Nephron (organoid): ENCODE data around the gene MDM2.

Experiments used
- H3K27ac Mint-ChIP-seq, 3 experiments: 2 replicates each; pipeline ENCODE4 v1.8.0; 2020; ENCODE audit warnings: mixed read lengths in 3 of 3, mild to moderate bottlenecking in 2 of 3, moderate library complexity in 1 of 3
- H3K27me3 Mint-ChIP-seq: 2 replicates; pipeline ENCODE4 v1.8.0; 2021; ENCODE audit warnings: low read depth, mild to moderate bottlenecking, moderate library complexity, mixed read lengths
- H3K36me3 Mint-ChIP-seq: 2 replicates; pipeline ENCODE4 v1.8.0; 2020; ENCODE audit warnings: low read depth, mixed read lengths
- H3K4me1 Mint-ChIP-seq: 2 replicates; pipeline ENCODE4 v1.8.0; 2020; ENCODE audit warnings: mixed read lengths
- H3K4me3 Mint-ChIP-seq, 3 experiments: 2 replicates each; pipeline ENCODE4 v1.8.0; 2020; ENCODE audit warnings: mild to moderate bottlenecking in 3 of 3, mixed read lengths in 3 of 3, moderate library complexity in 2 of 3
- H3K9me3 Mint-ChIP-seq: 2 replicates; pipeline ENCODE4 v1.8.0; 2020; ENCODE audit warnings: mixed read lengths
- CTCF ChIP-seq, 3 experiments: fragments of 200-600 bp; sonication (generic); IDR thresholded peaks; one replicate each; pipeline ENCODE4 v1.5.0; 2021; ENCODE audit warnings: antibody characterized with exemption in 3 of 3; ENCODE audit not compliant: unreplicated experiment in 3 of 3

The MDM2 gene

DNA sequence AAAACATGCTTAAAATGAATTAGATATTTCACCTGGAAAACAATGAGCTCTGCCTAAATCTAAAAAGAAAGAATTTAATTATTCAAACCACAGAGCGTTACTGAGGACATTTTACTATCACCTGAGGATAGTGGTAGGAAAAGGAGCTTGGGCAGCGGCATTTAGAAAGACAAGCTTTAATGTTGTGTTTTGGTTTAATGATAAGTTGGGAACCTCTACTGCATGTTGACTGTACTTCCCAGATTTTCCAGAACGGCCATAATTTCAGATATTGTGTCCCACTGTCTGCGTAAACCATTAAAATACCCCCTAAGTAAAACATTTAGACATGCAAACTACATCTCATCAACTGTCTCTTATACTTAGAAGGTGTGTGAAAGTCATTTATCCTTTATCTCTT lies 69.6 kb downstream of the MDM2 start:
- Mint-ChIP-seq H3K4me3 (no peak overlapping the region), H3K27ac (no peak overlapping the region), H3K36me3 (peaks cover 25% of the 10 kb centered on the region), H3K9me3 (peaks cover 7% of the 10 kb centered on the region), H3K4me1 (peaks cover 4% of the 10 kb centered on the region), H3K27me3 (no peaks in the 10 kb centered on the region)
- no peak for TF ChIP-seq CTCF (IDR thresholded peaks at IDR 0.05; ENCODE audit: unreplicated experiment in 3 of 3)

DNA sequence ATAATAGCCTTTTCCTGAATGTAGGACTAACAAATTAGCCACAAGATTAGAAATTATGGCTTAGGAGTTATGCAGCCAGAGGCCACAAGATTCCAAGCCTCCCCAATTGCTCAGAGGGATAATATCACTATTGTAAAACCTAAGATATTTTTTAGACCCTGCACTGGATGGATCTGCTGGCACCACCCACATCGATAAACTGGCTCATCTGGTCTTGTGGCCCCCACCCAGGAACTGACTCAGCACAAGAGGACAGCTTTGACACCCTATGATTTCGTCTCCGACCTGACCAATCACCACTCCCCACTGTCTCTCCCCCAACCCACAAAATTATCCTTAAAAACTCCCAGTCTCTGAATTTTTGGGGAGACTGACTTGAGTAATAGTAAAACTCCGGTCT lies 70.3 kb downstream of the MDM2 start:
- no peaks in the 10 kb centered on the region for H3K27me3 Mint-ChIP-seq
- no peak for TF ChIP-seq CTCF (IDR thresholded peaks at IDR 0.05; ENCODE audit: unreplicated experiment in 3 of 3)
- peaks cover 29% of the 10 kb centered on the region for H3K36me3 Mint-ChIP-seq
- H3K27ac Mint-ChIP-seq, result no peak overlapping the region
- peaks cover 4% of the 10 kb centered on the region for H3K4me1 Mint-ChIP-seq
- H3K9me3 Mint-ChIP-seq, result peaks cover 7% of the 10 kb centered on the region
- H3K4me3 Mint-ChIP-seq, result no peak overlapping the region

- no peak for TF ChIP-seq CTCF (IDR thresholded peaks at IDR 0.05; ENCODE audit: unreplicated experiment in 3 of 3)
Measured at GRCh38 chr12:68878846-68879245, 70.9 kb downstream of the MDM2 start.

GRCh38 chr12:68880660-68881325 lies 72.8 kb downstream of the MDM2 start:
- Mint-ChIP-seq H3K27me3 (no peaks in the 10 kb centered on the region), H3K9me3 (peaks cover 7% of the 10 kb centered on the region), H3K4me1 (peaks cover 4% of the 10 kb centered on the region), H3K36me3 (peaks cover 36% of the 10 kb centered on the region), H3K4me3 (no peak overlapping the region), H3K27ac (no peak overlapping the region)
- TF ChIP-seq CTCF (IDR thresholded peaks at IDR 0.05; ENCODE audit: unreplicated experiment in 3 of 3), result no peak

More at GRCh38 chr12:68878846-68879245, 70.9 kb downstream of the MDM2 start:
- peaks cover 4% of the 10 kb centered on the region for H3K4me1 Mint-ChIP-seq
- no peak overlapping the region for H3K27ac Mint-ChIP-seq
- no peaks in the 10 kb centered on the region for H3K27me3 Mint-ChIP-seq
- peaks cover 7% of the 10 kb centered on the region for H3K9me3 Mint-ChIP-seq
- peaks cover 31% of the 10 kb centered on the region for H3K36me3 Mint-ChIP-seq
- no peak overlapping the region for H3K4me3 Mint-ChIP-seq

DNA sequence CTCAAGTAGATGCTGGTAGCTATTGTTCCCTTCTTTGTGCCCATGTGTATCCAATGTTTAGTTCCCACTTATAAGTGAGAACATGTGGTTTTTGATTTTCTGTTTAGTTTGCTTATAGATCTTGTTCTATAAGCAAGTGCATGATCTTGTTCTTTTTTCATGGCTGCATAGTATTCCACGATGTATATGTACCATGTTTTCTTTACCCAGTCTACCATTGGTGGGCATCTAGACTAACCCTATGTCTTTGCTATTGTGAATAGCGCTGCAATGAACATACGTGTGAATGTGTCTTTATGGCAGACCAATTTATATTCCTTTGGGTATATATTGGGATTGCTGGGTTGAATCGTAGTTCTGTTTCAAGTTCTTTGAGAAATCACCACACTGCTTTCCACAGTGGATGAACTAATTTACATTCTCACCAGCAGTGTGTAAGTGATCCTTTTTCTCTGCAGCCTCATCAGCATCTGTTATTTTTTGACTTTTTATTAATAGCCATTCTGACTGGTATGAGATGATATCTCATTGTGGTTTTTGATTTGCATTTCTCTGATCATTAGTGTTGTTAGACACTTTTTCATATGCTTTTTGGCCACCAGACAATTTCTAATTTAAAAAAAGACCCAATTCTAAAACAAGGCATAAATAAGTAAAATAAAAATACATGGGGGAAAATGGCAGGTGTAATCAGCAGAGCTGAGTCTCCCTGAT lies 74.4 kb downstream of the MDM2 start:
- no peaks in the 10 kb centered on the region for H3K27me3 Mint-ChIP-seq

More for the DNA sequence above, 74.4 kb downstream of the MDM2 start:
- Mint-ChIP-seq H3K4me3 (no peak overlapping the region), H3K27ac (no peak overlapping the region), H3K4me1 (no peaks in the 10 kb centered on the region), H3K9me3 (peaks cover 7% of the 10 kb centered on the region), H3K36me3 (peaks cover 26% of the 10 kb centered on the region)
- no peak for TF ChIP-seq CTCF (IDR thresholded peaks at IDR 0.05; ENCODE audit: unreplicated experiment in 3 of 3)
